NCI-H146 treated with DMSO at 0.1 percent for 48 hours (cell line): ENCODE data around the gene FDXR.

Experiments used
- DNase-seq: peaks from one replicate; lab custom pipeline; 2025; ENCODE audit not compliant: unreplicated experiment; lab: John Stamatoyannopoulos, UW

FDXR gene

DNA sequence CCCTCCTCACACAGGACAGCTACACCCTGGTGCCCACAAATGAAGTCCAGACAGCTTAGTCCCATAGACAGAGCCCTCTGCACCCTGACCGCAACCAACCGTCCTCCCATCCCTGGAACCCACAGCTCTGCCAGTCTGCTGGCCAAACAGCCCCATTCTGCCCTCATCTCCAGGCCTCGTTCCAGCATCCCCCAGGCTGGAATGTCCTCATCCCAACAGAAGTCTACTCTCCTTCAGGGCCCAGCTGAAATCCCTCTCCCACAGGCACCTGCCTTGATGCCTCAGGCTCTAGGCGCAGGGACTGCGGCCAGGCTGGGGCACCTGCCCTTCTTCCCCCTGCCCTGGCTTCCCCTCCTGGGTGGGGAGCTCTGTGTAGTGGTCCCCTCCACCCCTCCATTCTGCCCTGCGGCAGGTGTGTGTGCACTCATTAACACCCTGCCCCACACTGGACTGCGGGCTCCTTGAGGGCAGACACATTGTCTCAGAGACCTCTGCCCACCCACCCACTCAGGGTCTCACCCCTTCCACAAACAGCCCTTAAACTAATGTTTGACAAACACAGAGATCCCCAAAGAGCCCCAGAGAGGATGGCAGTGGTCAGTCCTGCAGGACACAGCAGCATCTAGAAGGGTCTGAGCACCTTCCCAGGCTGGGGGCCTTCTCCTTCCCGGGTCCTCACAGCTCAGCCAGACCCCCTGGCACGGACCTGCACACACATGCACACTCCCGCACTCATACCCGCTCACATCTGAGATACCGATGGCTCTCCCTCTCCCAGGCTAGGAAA lies 13.9 kb downstream of the FDXR start:
- no peak for DNase-seq

DNA sequence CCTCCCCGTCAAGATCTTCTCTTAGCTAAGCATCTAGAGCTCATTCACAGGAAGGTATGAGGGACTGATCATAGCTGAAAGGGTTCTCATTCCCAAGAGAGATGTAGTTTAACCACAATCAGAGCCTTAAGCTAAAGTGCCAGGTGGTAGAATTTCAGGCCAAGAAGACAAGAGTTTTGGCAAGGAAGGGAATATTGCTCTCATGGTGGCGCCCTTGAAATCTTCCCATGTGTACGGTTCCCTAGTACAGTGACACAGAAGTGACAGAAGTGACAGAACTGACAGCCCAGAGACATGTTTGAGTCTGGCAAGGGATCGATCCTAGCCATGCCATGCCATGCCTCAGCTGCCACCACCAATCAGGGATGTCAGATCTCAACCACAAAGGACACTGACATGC lies 15.6 kb downstream of the FDXR start:
- DNase-seq, result no peak

DNA sequence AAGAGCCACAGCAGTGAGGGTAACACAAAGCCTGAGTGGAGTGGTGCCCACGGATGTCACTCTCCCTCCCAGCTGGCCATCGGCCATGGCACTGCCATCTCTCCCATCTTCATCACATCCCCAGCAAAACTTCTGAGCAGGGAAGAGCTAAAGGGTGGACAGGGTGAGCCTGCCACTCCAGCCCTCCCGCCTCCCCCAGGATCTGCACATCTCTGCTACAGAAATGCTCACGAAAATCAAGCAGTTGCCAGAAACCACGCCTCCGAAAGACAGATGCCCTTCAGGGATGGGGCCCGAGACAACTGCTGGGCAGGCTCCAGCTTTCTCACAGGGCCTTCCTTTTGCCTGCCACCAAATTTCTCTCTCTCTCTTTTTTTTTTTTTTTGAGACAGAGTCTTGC lies 16.7 kb downstream of the FDXR start:
- no peak for DNase-seq

DNA sequence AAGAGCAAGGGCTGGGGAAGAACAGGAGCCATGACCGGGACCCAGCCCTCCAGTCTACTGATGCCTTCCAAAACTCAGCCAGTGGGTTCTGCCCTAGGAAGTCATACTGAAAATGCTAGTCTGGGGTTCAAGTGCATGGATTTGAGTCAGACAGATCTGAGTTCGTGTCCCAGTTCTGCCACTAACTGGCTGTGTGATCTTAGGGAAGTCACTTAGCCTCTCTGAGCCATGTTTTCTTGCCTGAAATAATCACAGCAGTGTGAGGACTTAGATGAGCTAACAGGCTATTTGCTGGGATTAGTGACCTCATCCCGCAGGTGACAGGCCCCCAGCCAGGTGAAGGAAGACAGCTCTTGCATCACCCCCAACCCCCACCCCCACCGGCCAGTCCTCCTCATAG lies 17.5 kb downstream of the FDXR start:
- no peak for DNase-seq

DNA sequence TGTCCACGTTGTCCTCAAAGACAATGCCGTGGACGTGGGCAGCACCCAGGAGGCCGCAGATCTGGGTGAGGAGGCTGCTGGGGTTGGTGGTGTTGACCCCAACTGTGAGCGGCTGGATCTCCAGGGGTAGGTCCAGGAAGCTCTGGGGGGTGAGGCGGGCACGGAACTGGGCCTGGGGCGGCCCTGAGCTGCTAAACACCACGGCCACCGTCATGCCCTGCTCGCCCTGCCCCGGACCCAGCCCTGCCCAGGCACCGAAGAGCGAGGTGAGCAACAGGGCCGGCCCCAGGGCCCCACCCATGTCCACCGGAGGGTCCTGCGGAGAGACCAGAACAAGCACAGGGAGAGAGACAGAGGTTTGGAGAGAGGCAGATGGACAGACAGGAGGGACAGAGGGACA lies 18.0 kb downstream of the FDXR start:
- no peak for DNase-seq

DNA sequence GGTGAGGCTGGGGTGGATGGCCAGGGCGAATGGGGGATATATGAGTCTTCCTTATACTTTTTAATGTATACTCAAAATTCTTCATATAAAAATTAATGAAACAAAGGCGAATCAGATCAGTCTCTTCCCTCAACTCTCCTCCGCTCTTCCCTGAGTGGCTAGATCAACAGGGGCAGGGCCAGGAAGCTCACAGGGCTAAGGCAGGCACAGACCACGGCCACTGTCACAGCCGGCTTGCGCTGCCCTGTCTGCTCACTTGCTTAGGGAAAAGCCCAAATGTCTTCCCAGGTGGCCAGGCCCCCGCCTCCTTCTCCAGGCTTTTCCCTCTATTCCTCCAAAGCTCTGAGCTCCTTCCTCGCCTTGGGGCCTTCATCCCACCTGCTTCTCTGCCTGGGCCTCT lies 19.1 kb downstream of the FDXR start:
- DNase-seq, result no peak

DNA sequence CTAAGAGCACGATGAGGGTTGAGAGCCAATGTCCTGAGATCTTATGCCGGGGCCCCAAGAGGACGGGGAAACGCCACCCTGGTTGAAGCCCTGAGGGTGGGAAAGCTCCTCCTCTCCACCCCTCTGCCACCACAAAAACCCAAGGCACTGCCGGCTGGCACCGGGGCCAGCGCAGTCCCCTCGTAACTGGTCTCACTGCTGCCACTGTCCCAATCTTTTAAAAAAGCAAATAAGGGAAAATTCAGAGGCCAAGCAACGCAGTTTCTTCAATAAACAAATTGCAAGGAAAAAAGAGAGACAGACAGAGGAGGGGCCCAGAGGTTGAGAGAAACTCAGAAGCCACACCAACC lies 19.8 kb downstream of the FDXR start:
- no peak for DNase-seq

DNA sequence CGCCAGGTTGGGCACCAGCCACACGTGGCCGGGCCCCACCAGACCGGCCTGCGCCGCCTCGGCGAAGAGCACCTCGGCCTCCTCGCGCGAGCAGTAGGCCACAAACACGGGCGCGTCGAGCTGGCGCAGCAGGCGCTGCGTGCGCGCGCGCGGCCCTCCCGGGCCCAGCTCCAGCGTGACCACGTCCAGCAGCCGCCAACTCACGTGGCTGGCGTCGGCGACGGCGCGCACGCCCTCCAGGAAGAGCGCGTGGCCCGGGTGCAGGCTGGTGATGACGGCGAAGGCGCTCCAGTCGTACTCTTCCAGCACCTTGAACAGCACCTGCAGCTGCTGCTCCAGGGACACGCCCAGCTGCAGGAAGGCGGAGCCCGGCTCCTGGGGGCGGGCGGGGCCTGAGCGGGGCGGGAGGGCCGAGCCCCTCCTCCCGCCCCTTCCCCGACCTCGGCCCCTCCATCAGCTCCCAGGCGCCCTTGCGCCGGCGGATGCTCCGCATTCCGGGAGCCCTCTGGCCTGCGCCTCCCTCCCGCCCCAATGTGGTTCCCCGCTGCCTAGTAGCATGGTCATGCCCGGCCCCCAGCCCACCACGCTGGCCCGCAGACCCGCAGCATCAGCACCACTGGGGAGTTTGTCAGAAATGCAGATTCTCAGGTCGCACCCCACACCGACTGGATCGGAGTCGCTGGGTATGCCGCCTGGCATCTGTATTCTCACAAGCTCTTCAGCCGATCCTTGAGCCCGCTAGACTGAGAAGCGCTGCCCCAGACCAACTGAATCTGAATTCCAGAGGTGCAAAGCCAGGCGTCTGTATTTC lies 20.4 kb downstream of the FDXR start:
- peak; percentile 86 for DNase-seq

DNA sequence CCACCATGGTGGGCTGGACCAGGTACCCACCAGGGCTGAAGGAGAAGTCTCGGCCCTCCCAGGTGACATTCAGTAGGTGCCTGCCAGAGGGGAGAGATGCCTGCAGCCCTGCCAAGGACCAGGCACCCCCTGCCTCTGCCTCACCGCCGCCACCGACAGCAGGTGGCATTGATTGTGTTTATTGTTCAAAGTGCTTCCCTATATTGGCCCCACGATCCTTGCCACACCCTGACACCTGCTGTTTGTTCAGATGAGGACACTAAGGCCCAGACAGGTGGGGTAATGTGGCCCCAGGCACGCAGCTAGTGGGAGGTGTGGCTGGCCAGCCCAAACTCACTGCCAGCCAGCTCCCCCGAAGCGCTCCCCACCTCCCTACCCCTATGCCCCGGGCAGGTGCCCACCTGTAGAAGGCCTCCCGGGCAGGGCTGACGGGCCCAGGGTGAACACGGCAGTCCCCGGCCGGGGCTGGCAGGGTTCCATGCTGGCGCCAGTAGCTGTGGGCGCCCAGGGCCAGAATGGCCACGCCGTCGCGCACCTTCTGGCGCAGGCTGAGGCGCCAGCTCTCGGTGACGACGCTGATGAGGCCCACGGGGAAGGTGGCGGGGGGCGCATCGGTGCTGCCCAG lies 21.1 kb downstream of the FDXR start:
- DNase-seq, result peak; percentile 94

DNA sequence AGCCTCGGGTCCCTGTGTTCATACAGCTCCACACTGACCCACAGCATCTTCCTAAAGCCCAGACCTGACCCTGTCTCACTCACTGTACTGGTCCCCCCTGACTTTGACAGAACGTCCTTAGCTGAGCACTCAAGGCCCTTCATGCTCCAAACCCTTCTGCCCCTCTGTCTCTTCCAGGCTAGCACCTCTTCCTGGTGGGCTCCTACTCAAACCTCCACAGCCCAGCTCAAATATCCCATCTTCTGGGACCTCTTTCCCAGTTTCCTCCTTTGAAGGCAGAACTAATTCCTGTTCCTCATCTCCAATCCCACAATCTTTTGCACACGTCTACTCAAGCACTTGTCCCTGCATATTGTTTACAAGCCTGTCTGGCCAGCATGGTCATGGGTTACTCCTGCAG lies 21.9 kb downstream of the FDXR start:
- DNase-seq, result no peak

DNA sequence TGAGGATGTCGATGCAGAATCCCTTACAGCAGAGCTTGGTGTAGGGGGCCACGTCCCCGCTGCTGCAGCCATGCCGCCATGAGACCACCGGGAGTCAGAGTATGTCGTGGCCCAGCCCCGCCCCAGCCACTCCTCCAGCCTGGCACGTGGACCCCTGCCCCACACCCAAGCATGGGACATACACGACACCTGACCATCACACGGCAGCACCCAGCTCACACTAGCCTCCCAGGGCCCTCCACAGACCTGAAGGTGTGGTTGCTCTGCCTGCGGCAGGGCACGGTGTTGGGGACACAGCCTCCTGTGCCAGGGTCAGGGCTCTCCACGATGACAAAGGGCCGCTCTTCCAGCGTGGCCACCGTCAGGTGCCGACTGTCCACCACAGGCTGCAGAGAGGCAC lies 22.5 kb downstream of the FDXR start:
- DNase-seq, result no peak

DNA sequence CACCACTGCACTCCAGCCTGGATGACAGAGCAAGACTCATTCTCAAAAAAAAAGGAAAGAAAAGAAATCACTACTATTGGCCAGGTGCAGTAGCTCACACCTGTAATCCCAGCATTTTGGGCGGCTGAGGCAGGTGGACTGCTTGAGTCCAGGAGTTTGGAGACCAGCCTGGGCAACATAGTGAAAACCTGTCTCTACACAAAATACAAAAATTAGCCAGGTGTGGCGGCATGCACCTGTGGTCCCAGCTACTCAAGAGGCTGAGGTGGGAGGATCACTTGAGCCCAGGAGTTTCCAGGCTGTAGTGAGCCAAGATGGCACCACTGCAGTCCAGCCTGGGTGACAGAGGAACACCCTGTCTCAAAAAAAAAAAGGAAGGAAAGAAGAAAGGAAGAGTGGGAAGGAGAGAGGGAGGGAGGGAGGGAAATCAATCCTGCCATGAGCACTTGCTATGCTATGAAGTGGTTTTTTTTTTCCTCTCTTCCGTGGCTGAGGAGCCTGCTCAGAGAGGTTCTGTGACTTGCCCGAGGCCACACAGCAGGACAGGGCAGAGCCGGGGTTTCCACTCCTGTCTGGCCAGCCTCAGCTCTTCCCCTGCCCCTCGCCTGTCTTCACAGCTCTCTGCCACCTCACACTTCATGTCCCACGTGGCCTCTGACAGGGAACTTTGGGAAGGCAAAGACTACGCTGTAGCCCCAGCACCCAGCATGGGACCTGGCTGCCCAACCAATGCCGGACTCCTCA lies 24.0 kb downstream of the FDXR start:
- no peak for DNase-seq

DNA sequence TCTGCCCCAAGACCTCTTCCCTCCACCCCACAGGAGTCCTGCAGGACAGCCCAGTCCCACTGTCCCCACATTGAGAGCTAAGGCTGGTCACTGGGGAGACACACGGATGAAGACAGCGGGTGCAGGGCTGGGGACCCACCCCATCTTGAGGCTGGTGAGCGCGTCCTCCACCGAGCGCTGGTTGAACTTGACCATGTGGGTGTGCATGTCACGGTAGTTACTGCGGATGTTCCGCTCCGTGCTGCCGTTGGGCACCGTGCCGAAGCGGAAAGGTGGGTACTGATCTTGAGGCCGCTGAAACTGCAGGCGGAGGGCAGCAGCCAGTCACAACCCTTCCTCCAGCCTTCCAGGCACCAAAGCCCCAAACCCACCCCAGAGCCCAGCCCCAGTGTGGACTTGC lies 26.2 kb downstream of the FDXR start:
- DNase-seq, result no peak

DNA sequence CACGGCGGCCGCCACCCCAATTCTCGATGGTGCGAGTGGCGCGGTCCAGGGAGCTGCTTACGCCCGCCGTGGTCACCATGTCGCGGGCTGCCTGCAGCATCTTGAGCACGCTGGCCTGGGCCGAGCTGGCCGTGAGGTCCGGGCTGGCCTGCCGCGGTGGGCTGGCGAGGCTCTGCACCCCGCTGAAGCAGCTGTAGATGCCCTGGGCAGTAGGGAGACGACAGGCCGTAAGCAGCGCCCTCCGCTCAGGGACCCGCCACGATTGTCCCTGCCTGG lies 29.5 kb downstream of the FDXR start:
- no peak for DNase-seq

DNA sequence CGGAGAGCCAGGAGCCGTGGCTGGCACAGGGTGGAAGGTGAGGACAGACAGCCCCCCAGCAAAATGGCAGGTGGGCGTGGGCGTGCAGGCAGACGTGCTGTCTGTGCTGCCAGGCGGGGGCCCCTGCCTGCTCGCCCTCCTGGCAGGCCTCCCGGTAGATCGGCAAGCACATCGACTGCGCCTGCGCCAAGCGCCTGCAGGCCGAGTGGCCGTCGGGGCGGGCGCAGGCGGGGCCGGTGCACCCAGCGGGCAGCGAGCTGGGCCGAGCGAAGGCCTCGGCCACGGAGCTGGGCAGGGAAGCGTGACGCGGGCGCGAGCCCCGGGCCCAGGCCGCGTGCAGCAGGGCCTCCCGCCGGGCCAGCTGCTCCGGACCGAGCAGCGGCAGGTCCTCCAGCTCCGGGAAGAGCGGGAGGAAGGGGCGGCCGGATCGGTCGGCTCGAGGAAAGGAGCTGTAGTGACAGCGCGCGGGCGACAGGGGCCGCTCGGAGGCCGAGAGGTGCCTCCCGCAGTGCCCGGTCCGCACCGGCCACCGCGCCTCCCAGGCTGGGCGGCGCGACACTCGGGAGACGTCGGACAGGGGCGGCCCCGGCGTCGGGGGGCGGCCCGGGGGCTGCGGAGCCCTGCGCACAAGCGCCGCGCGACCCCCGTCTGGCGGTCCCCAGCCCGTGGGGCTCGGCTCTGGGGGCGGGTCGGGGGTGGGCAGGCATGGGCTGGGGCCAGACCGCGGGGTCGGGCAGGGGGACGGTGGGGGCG lies 30.0 kb downstream of the FDXR start:
- DNase-seq, result peak; percentile 17

DNA sequence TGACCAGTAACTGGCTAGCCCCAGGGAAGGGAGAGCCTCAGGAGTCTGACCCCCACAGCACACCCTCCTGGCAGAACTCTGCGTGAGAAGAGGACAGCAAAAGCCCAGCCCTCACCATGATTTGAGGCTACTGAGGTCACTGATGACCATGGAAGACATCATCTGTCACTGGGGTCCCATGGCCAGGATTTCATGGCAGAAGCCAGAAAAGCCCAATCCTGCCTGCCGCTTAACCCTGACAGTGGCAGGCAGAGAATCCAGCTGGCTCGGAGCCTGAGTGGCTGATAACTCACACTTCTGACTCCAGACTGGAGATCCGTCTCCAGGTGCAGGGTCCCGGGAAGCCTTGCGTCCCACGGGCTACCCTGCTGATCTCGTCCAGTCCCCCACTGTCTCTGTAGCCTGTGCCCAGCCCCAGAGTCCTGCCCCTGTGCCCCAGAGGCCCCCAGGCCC lies 30.6 kb downstream of the FDXR start:
- DNase-seq, result no peak

DNA sequence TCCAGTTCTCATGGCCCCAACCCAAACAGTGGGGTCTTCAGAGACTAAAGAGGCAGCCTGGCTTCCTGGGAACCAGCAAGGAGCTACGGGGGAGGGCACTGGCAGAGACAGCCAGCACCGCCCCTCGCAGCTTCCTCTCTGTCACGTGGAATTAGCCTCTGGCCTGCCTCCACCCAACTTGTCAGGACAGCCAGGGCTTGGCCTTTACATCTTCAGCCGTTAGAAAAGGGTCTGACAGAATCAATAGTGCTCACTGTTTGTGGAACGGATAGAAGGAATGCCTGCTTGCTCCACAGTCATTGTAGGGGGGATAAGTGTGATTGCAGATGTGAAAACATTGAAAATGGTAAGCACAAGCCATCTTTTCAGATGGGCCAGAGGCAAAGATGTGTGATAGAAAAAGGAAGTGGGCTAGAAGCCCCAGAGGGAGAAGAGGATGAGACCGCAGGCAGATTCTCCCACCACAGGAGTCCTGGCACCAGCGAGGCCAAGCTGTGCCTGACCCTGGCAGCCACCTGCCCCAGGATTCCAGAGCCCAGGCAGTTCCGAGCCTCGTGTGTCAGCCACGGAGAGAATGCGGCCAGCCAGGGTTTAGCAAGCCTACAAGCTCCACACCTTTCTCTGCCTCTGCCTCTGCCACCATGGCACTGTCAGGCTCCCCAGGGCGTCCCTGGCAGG lies 31.7 kb downstream of the FDXR start:
- no peak for DNase-seq

DNA sequence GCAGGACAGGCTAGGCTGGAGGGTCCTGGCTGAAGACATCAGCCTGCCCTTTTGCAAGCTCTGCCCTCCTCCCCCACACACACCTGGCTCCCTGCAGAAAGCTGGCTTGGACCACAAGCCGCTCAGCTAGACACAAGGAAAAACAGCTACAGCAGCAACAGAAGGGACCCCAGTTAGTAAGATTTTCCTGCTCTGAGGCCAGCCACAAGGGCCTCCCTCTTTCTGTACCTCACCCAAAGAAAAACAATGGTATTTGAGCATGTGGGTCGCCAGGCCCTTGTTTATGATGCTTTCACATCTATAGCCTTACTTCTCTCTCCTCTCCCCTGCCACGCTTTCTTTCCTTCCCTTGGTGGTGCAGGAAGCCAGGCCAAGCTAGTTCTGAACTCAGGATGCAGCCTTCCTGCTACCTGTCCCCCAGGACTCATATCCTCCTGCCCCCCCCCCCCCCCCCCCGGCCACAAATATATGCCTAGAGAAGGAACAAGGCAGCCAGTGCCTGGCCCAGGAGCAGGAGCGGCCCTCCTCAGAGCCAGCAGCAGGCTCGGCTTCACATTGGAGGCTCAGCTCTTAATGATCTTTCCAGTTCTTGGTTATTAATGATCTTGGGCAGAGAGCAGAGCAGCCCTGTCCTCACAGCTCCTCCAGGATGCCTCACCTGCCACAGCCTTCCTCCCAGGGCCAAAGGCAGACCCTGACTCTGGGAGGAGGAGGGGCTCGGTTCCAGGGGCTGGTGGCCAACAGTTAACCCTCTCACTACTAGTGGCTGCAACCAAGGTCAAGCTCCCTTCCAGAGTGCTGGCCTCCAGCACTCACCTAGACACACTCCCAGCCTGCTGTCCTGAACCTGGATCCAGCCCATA lies 32.6 kb downstream of the FDXR start:
- no peak for DNase-seq

DNA sequence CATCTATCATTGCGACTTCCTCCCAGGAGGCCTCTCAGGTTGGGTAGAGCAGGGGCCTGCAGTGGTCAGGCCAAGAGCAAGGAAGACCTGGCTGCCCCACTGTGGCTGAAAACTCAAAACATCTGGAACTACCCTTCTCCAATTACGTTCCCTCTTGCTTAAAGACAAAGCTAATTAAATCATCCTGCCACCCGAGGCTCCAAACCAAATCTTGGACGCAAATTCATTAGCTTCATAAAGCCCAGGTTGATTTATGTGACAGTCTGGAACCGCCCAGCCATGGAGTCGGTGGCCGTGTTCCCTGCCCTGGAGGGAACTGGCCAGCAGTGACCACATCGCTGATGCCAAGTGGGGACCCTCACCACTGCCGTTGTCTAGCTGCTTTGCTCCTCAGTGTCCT lies 34.5 kb downstream of the FDXR start:
- no peak for DNase-seq
